Activated CD4-positive, alpha-beta T cell treated with anti-CD3 and anti-CD28 coated beads for 1 hour (primary cell): ENCODE data around the gene ADIPOR2.

Experiments
- DNase-seq: peaks from one replicate; pipeline ENCODE4 v3.0.0-alpha.2; 2020

Gene ADIPOR2

GRCh38 chr12:1777798-1778197 is 86.9 kb downstream of the ADIPOR2 start:
- DNase-seq: no peak

- DNase-seq: no peak
These were observed 88.0 kb downstream of the ADIPOR2 start for GRCh38 chr12:1778911-1779310.

- no peak for DNase-seq
These were observed 88.9 kb downstream of the ADIPOR2 start for GRCh38 chr12:1779783-1780182.

DNA sequence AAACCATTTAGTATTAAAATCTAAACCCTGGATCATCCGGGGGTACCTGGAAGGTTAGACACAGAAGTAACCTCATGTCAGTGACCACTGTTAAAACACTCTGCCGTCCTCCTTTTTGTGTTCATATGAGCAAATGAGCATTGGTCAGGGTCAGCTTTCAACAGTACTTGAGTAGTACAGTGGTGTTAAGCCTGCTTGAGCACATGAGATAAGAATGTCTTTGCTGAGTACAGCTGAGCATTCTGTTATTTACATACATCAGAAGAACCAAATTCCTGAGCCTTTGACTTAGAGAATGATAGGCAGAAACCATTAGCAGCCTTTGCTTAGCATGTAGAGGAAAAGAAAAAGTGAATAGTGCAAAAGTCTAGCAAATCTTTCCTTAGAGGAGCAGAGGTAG is 90.9 kb downstream of the ADIPOR2 start:
- no peak for DNase-seq

GRCh38 chr12:1782215-1782614 is 91.3 kb downstream of the ADIPOR2 start:
- DNase-seq: no peak

- DNase-seq: no peak
These were observed 96.8 kb downstream of the ADIPOR2 start for GRCh38 chr12:1787714-1788113.

GRCh38 chr12:1790444-1790843 is 99.6 kb downstream of the ADIPOR2 start:
- DNase-seq: no peak

- DNase-seq: peak; percentile 51
These were observed 100.4 kb downstream of the ADIPOR2 start for GRCh38 chr12:1791104-1791841.

GRCh38 chr12:1792406-1792805 is 101.5 kb downstream of the ADIPOR2 start:
- no peak for DNase-seq

- DNase-seq: no peak
These were observed 102.7 kb downstream of the ADIPOR2 start for GRCh38 chr12:1793426-1794210.

DNA sequence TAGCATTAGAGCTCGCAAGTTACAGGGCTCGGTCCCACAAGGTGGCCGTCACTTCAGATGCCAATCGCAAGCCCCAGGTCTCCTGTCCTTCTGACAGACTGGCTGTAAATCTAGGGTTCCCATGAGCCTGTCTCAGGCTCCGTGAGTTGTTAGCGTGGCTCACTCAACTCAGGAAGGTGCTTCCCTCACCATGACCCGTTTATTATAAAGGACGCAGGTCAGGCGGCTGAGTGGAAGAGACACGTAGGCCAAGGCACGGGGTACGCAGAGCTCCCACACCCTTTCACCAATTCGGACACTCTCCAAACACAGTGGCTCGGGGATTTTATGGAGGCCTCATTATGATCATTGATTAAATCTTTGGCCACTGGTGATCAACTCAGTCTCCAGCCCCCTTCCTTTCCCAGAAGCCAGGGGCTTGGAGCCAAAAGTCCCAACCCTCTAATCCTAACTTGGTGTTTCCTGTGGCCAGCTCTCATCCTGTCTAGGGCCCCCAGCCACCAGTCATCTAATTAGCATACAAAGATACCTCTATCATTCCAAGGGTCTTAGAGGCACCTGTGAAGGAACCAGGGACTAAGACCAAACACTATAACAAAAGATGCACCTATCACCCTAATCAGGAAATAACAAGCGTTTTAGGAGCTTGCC is 103.7 kb downstream of the ADIPOR2 start:
- DNase-seq: no peak

DNA sequence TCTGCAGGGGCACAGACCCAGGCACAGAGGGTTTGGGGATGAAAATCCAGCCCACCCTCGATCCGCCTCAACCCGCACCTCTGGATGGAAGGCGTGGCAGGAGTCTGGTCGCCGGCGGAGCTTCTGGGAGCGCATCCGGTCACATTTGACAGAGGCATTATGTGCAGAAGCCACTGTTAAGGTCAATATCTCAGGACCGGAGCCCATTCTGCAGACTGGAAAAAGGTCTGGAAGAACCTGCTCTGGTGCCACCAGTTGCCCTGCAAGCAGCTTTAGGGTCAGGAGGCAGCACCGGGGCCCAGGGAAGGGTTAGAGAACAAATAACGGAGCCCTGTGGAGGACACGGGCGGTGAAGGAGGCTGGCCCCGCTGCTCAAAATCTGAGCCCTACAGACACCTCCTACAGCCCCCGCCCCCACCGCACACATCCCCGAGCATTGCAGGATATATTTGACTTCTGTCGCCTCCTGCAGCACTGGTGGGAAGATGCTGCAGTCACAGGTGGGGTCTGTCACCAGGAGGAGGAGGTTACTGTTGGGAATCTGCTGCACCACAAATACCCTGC is 104.4 kb downstream of the ADIPOR2 start:
- no peak for DNase-seq

DNA sequence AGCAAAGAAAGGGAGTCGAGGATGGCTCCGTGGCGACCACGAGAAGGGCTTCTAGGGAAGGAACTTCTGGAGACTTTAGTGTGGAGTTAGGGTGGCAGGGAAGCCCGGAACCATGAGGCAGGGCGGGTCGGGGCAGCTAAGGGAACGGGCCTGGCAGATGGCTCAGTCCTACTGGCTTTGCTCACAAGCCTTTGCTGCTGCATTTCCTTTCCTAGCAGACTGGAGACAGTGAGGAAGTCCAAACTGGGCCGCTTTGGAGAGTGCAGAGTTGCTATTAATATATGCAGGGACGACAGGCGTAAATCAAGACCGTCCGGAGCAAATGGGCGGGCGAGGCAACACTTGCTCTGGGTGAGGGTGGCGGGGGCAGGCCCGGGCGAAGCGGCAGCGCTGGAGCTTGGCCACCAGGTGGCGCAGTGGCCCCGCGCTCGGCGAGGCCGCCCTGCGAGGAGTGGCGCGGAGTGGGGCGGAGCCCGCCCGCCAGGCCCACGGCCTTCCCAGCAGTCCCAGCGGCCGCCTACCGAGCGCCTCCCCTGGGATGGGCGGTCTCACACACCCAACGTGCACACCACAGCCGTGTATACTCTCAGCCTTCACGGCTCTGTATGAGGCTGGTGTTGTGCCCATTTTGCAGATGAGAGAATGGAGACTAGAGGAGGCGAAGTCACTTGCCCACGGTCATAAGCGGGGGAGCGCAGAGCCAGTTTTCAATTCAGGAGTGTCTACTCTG is 105.1 kb downstream of the ADIPOR2 start:
- DNase-seq: peak; percentile 92

GRCh38 chr12:1796515-1797010 is 105.7 kb downstream of the ADIPOR2 start:
- no peak for DNase-seq

DNA sequence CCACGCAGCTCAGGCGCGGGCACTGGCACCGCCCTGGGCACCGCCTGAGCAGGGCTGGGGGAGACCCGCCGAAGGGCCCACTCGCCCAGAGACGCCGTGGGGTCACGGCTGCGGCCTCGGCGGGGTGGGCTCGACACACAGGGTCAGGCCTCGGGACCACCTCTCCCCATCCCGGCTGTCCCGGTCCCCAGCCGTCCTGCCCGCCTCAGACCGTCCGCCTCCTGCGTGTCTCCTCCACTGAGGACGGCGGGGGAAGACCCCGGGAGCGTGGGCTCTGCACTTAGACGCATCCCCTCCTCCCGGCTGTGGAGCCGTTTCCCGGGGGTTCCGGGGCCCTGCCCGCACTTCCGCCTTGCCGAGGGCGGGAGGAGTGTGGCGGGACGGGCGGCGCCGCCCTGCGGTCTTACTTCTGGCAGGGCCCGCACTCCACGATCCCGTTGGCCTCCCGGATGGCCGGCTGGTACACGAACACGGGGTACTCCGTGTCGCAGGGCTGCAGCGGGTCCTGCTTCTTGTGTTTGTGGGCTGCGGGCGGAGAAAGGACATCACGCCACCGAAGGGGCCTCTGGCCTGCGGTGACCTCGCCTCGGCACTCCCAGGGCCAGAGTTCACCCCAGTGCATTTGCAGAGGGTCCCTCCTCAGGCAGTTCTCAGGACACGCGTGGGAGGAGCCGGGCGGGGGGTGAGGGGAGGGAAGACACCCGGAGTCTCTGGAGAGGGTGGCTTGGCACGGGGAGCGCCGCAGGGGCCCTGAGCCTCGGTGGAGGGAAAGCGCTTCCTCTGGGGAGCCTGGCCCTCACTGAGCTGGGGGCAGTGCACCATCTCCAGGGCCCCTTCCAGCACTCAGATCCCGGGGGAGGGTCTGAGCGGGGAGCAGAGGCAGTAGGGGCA is 106.4 kb downstream of the ADIPOR2 start:
- DNase-seq: no peak

GRCh38 chr12:1797991-1798640 is 107.2 kb downstream of the ADIPOR2 start:
- DNase-seq: no peak

DNA sequence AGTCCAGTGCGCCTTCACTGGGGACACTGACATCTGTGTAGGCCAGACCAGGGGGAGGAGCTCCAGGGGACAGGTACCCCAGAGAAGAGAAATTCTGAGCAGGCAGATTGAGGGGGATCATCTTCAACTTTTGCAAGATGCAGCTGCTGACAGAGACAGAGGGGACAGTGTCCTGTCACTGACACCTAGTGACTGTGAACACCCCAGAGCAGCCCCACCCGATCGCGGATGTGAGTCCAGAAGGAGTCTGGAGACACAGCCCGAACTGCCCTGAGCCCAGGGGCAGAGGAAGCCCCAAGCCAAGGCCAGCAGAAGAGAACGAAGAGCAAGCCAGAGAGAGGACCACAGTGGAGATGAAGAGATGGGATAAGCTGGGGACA is 107.8 kb downstream of the ADIPOR2 start:
- DNase-seq: no peak

DNA sequence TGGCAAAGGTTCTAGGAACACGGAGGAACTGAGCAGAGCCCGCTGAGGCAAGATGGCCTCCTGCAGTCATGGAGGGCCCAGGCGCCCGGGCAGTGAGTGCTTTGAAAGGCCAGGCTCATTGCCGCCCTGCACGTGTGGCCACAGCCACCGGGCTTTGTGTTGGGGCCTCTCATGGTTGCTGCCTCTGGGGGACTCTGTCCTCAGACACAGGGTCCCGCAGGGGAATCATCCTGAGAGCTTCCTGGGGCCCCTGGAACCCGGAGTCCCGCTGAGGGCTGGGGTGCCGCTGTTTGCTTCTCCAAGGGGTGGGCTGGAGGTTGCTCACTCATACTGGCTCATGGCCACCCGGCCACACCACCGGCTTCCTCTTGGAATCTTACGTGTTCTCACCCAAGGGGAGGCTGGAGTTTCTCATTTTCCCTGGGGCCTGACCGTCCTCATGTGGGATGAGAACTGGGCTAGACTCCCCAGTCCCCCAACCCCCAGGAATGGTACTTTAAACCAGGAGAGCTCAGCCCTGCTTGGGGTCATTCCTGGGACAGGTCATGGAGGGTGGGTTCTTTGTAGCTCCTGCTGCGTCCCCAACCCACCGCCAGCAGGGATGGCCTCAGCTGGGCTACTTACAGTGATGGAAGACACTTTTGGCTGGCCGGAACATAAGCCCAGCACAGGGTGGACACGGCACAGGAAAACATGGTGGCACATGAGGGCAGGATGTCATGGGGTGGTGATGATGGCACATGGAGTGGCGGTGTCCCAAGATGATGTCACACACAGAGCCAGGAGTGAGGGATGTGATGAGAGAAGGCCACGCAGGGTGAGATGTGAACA is 108.4 kb downstream of the ADIPOR2 start:
- DNase-seq: peak; percentile 6

DNA sequence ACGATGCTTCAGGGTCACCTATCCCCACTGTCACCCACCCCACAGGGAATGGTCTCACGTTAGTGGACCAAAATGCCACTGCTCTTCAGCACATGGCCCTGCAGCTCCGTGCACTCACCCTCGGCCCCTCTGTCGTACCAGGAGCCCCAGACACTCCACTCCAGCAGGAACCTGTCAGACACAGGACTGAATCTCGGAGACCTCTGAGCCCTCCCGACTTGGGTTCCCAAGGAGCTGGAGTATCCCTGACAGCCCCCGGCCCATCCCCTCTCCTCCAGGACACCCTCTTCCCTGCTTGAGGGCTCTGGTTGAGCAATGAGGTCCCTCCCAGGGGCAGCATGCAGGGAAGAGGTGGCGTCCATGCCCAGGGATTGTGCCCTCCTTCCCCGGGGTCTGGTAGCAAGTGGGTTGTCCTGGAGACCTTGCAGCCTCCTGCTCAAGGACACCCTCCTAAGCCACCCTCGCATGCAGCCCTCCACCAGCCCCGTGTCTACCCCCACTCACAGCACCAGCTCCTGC is 109.1 kb downstream of the ADIPOR2 start:
- DNase-seq: peak; percentile 7
